HepG2 (cell line): Measurements from ENCODE around the gene KNL1. TPM values are rescaled to one million over a fixed set of nuclear protein-coding genes. Genes with fewer than 3 reads are reported as not detected.
A peak's percentile ranks its signal among the peaks of the same experiment; 100 is the strongest.

Source experiments
- ATM ChIP-seq: fragments of 450-650 bp; IDR thresholded peaks from 2 replicates; pipeline ENCODE4 v1.7.1; 2017; ENCODE audit warnings: mild to moderate bottlenecking, borderline replicate concordance
- CREM ChIP-seq, 2 experiments: sonication (generic) in 1 of 2; formaldehyde crosslinking in 1 of 2; IDR thresholded peaks; 2 replicates each; pipeline versions ENCODE4 v1.4.0 to v1.6.1; 2016 to 2020; ENCODE audit warnings: antibody characterized with exemption in 1 of 2, mild to moderate bottlenecking in 1 of 2, missing genetic modification reagents in 1 of 2
- HDAC1 ChIP-seq: sonication (generic); formaldehyde crosslinking; IDR thresholded peaks from 2 replicates; pipeline ENCODE4 v1.5.1; 2020; ENCODE audit warnings: mild to moderate bottlenecking, missing genetic modification reagents
- HDAC6 ChIP-seq: fragments of 200-600 bp; sonication (generic); IDR thresholded peaks from 2 replicates; pipeline ENCODE4 v1.7.0; 2017; ENCODE audit warnings: mild to moderate bottlenecking, antibody characterized with exemption, low read length, low read depth
- HOXA7 ChIP-seq: sonication (generic); formaldehyde crosslinking; IDR thresholded peaks from 2 replicates; pipeline ENCODE4 v1.8.1; 2022; ENCODE audit warnings: mild to moderate bottlenecking, missing genetic modification reagents, moderate library complexity
- MEIS2 ChIP-seq: sonication (generic); formaldehyde crosslinking; IDR thresholded peaks from 2 replicates; pipeline ENCODE4 v1.9.0; 2021; ENCODE audit warnings: mild to moderate bottlenecking, missing genetic modification reagents
- NCOA5 ChIP-seq: sonication (generic); formaldehyde crosslinking; IDR thresholded peaks from 2 replicates; pipeline ENCODE4 v1.4.0; 2020; ENCODE audit warnings: missing genetic modification reagents
- NFKB2 ChIP-seq: sonication (generic); formaldehyde crosslinking; IDR thresholded peaks from 2 replicates; pipeline ENCODE4 v1.4.0; 2020; ENCODE audit warnings: missing genetic modification reagents, borderline replicate concordance
- ZFP1 ChIP-seq: IDR thresholded peaks from 2 replicates; pipeline ENCODE4 v1.6.1; 2016
- ZFP37 ChIP-seq: sonication (generic); formaldehyde crosslinking; IDR thresholded peaks from 2 replicates; pipeline ENCODE4 v1.4.0; 2020; ENCODE audit warnings: missing genetic modification reagents, borderline replicate concordance
- ZNF17 ChIP-seq: sonication (generic); formaldehyde crosslinking; IDR thresholded peaks from 2 replicates; pipeline ENCODE4 v1.5.0; 2020; ENCODE audit warnings: mild to moderate bottlenecking, missing genetic modification reagents
- ZNF280D ChIP-seq: sonication (generic); formaldehyde crosslinking; IDR thresholded peaks from 2 replicates; pipeline ENCODE4 v1.5.1; 2020; ENCODE audit warnings: mild to moderate bottlenecking, missing genetic modification reagents
- ZNF30 ChIP-seq: sonication (generic); formaldehyde crosslinking; IDR thresholded peaks from 2 replicates; pipeline ENCODE4 v1.5.0; 2020; ENCODE audit warnings: mild to moderate bottlenecking, missing genetic modification reagents
- ZNF44 ChIP-seq: sonication (generic); formaldehyde crosslinking; IDR thresholded peaks from 2 replicates; pipeline ENCODE4 v1.5.1; 2020; ENCODE audit warnings: mild to moderate bottlenecking, missing genetic modification reagents
- ZNF746 ChIP-seq: sonication (generic); formaldehyde crosslinking; IDR thresholded peaks from 2 replicates; pipeline ENCODE4 v1.8.0; 2022; ENCODE audit warnings: mild to moderate bottlenecking, missing genetic modification reagents
- ZNF792 ChIP-seq: IDR thresholded peaks from 2 replicates; pipeline ENCODE4 v1.6.1; 2016
- polyA plus RNA-seq, 8 experiments: library from polyadenylated mRNA; depleted of rRNA in 3 of 8; stranded (reverse) in 7 of 8; unstranded in 1 of 8; fragments of >200 nt; fragmentation: Illumina TruSeq in 4 of 8; extraction: Trizol in 4 of 8; gene quantifications; 2 replicates each; pipeline versions ENCODE4 v1.2.1 to v1.2.3, GENCODE V29; 2011 to 2016; ENCODE audit warnings: low read depth in 4 of 8, missing spikeins in 1 of 8, mixed read lengths in 1 of 8; ENCODE audit not compliant: insufficient read depth in 1 of 8
- total RNA-seq, 5 experiments: library from RNA; depleted of rRNA; stranded (reverse); fragments of >200 nt; fragmentation: Illumina TruSeq; extraction: Trizol; gene quantifications; 2 replicates each; pipeline ENCODE4 v1.2.3, GENCODE V29; 2016; ENCODE audit warnings: low read depth in 1 of 5

KNL1 gene
- total and polyA plus RNA-seq, 2 of the 13 experiments (the other 11 are each of a cell fraction or from before 2014, with no cell fraction given) = 8.0 to 21.4 TPM

GRCh38 chr15:40594429-40594836 is 384 bp downstream of the KNL1 start (continued):
- 0 out of 2 replicates have a peak, but pooled peaks have one; percentile 5 for TF ChIP-seq ZNF280D (CRISPR knock-in tag)
- TF ChIP-seq HOXA7 (CRISPR knock-in tag) = no peak
- TF ChIP-seq ZNF17 = no peak
- no peak for TF ChIP-seq NCOA5 (CRISPR knock-in tag)
- peak; percentile 42 for TF ChIP-seq HDAC1
- no peak for TF ChIP-seq CREM (IDR thresholded peaks at IDR 0.05)
- no peak for TF ChIP-seq CREM (CRISPR knock-in tag; IDR thresholded peaks at IDR 0.05)
- no peak for TF ChIP-seq ZNF44 (CRISPR knock-in tag)
- no peak for TF ChIP-seq ZNF30 (CRISPR knock-in tag)
- no peak for TF ChIP-seq ZNF746 (CRISPR knock-in tag)
- TF ChIP-seq ZFP37 (CRISPR knock-in tag) = no peak
- TF ChIP-seq ZFP1 = no peak
- TF ChIP-seq MEIS2 (CRISPR knock-in tag) = peak; percentile 69; the same call in 1 of the 2 replicates
- TF ChIP-seq ZNF792 = no peak
- no peak for TF ChIP-seq HDAC6
- TF ChIP-seq NFKB2 (CRISPR knock-in tag) = no peak
- TF ChIP-seq ATM = no peak
- TF ChIP-seq, all 625 proteins: peak for 47
